Esophagus muscularis mucosa (tissue), 3 donors: Measurements from ENCODE around the gene ME3.

Experiments
- CTCF ChIP-seq, 3 experiments: fragments of 200-600 bp in 2 of 3; fragments of 450-650 bp in 1 of 3; sonication (generic) in 2 of 3; IDR thresholded peaks; one replicate each; pipeline ENCODE4 v1.5.1; 2017 to 2019; ENCODE audit warnings: antibody characterized with exemption in 3 of 3, mild to moderate bottlenecking in 2 of 3, moderate library complexity in 1 of 3
- POLR2A ChIP-seq: fragments of 450-650 bp; IDR thresholded peaks from one replicate; pipeline ENCODE4 v1.6.1; 2017; ENCODE audit warnings: antibody characterized with exemption, moderate library complexity, mild to moderate bottlenecking, low read depth
- POLR2AphosphoS5 ChIP-seq, 2 donors: sonication (generic); formaldehyde crosslinking; IDR thresholded peaks; one replicate each; pipeline ENCODE4 v1.6.1; 2017; ENCODE audit warnings: antibody characterized with exemption in 2 of 2

GRCh38 chr11:86719781-86720463 is 47.5 kb upstream of the ME3 start:
- TF ChIP-seq POLR2AphosphoS5 (IDR thresholded peaks at IDR 0.05) (no peak), CTCF (IDR thresholded peaks at IDR 0.05) (no peak), POLR2A (no peak)
